ENCODE results near the gene CMSS1. TPM values are rescaled to one million over a fixed set of nuclear protein-coding genes. Genes with fewer than 3 reads are reported as not detected.

The CMSS1 gene
- total and polyA plus RNA-seq, 4 experiments from 2014 or later: 18.3 to 29.4 (median 21.9) TPM

GRCh38 chr3:100110162-100110561 lies 292.5 kb downstream of the CMSS1 start:
- Histone ChIP-seq H3K4me1 (ENCODE audit: insufficient read depth, low read length) (no peaks in the 10 kb centered on the region), H3K27me3 (ENCODE audit: insufficient read depth, low read length) (no peaks in the 10 kb centered on the region), H3K9me3 (ENCODE audit: control insufficient read depth in 1 of 2, low read length in 2 of 2) (no peaks in the 10 kb centered on the region), H3K27ac (ENCODE audit: low read depth, low read length) (no peak overlapping the region), H3K36me3 (ENCODE audit: insufficient read depth, low read length) (no peaks in the 10 kb centered on the region), H3K4me3 (ENCODE audit: low read length in 2 of 2) (no peak overlapping the region)
- Mint-ChIP-seq H3K9me3 (peaks cover 0 to 1% (median 0%) of the 10 kb centered on the region in 8 donors), H3K27me3 (no peaks in the 10 kb centered on the region), H3K4me3 (no peak overlapping the region), H3K27ac (no peak overlapping the region), H3K4me1 (no peaks in the 10 kb centered on the region), H3K36me3 (peaks cover 1 to 17% of the 10 kb centered on the region in 2 donors)
- ChIA-PET POLR2A (ENCODE audit: partially characterized antibody) (no interaction called here), CTCF (ENCODE audit: partially characterized antibody) (no interaction called here)
- intact Hi-C loops (cut with micrococcal nuclease): no loop called here
- DNase-seq: no peak

- DNase-seq: no peak
Observed at GRCh38 chr3:100111728-100112127, 294.1 kb downstream of the CMSS1 start.

GRCh38 chr3:100113723-100114412 lies 296.2 kb downstream of the CMSS1 start:
- intact Hi-C loops (cut with micrococcal nuclease): no loop called here
- H3K9me3 Mint-ChIP-seq: peaks cover 0 to 1% (median 0%) of the 10 kb centered on the region in 8 donors
- no peaks in the 10 kb centered on the region for H3K9me3 ChIP-seq (ENCODE audit: control insufficient read depth in 1 of 2, low read length in 2 of 2)
- H3K4me3 ChIP-seq (ENCODE audit: low read length in 2 of 2): no peak overlapping the region
- no peaks in the 10 kb centered on the region for H3K36me3 ChIP-seq (ENCODE audit: insufficient read depth, low read length)
- no peaks in the 10 kb centered on the region for H3K4me1 Mint-ChIP-seq
- peaks cover 1 to 16% of the 10 kb centered on the region in 2 donors for H3K36me3 Mint-ChIP-seq
- no peaks in the 10 kb centered on the region for H3K27me3 ChIP-seq (ENCODE audit: insufficient read depth, low read length)
- CTCF ChIA-PET (ENCODE audit: partially characterized antibody): no interaction called here
- no peak overlapping the region for H3K4me3 Mint-ChIP-seq
- no peak for DNase-seq
- no peak overlapping the region for H3K27ac Mint-ChIP-seq
- H3K4me1 ChIP-seq (ENCODE audit: insufficient read depth, low read length): no peaks in the 10 kb centered on the region
- POLR2A ChIA-PET (ENCODE audit: partially characterized antibody): no interaction called here
- H3K27ac ChIP-seq (ENCODE audit: low read depth, low read length): no peak overlapping the region
- H3K27me3 Mint-ChIP-seq: no peaks in the 10 kb centered on the region

More at GRCh38 chr3:100111728-100112127, 294.1 kb downstream of the CMSS1 start:
- H3K27me3 Mint-ChIP-seq: no peaks in the 10 kb centered on the region
- peaks cover 0 to 1% (median 0%) of the 10 kb centered on the region in 8 donors for H3K9me3 Mint-ChIP-seq
- H3K4me1 Mint-ChIP-seq: no peaks in the 10 kb centered on the region
- no peak overlapping the region for H3K4me3 ChIP-seq (ENCODE audit: low read length in 2 of 2)
- no peaks in the 10 kb centered on the region for H3K36me3 ChIP-seq (ENCODE audit: insufficient read depth, low read length)
- no peaks in the 10 kb centered on the region for H3K9me3 ChIP-seq (ENCODE audit: control insufficient read depth in 1 of 2, low read length in 2 of 2)
- no peak overlapping the region for H3K27ac ChIP-seq (ENCODE audit: low read depth, low read length)
- CTCF ChIA-PET (ENCODE audit: partially characterized antibody): interaction anchor here (0.9 kb wide), 1 partner anchor 9 kb away, joined by 3 read pairs; no protein-coding TSS in a partner anchor
- no peaks in the 10 kb centered on the region for H3K27me3 ChIP-seq (ENCODE audit: insufficient read depth, low read length)
- no peaks in the 10 kb centered on the region for H3K4me1 ChIP-seq (ENCODE audit: insufficient read depth, low read length)
- POLR2A ChIA-PET (ENCODE audit: partially characterized antibody): no interaction called here
- no peak overlapping the region for H3K4me3 Mint-ChIP-seq
- no peak overlapping the region for H3K27ac Mint-ChIP-seq
- intact Hi-C loops (cut with micrococcal nuclease): no loop called here
- peaks cover 1 to 17% of the 10 kb centered on the region in 2 donors for H3K36me3 Mint-ChIP-seq

GRCh38 chr3:100114413-100115030 lies 296.9 kb downstream of the CMSS1 start, which contains the start of gene FILIP1L:
TSS of gene FILIP1L (minus strand) at chr3:100114501.
- Mint-ChIP-seq H3K4me3 (no peak within 1 kb of the TSS), H3K4me1 (no peaks in the 10 kb centered on the region), H3K27me3 (no peaks in the 10 kb centered on the region), H3K27ac (no peak within 1 kb of the TSS), H3K9me3 (peaks cover 0 to 1% (median 0%) of the 10 kb centered on the region in 8 donors), H3K36me3 (peaks cover 1 to 9% of the 10 kb centered on the region in 2 donors)
- Histone ChIP-seq H3K4me3 (ENCODE audit: low read length in 2 of 2) (no peak within 1 kb of the TSS), H3K27me3 (ENCODE audit: insufficient read depth, low read length) (no peaks in the 10 kb centered on the region), H3K36me3 (ENCODE audit: insufficient read depth, low read length) (no peaks in the 10 kb centered on the region), H3K9me3 (ENCODE audit: control insufficient read depth in 1 of 2, low read length in 2 of 2) (no peaks in the 10 kb centered on the region), H3K27ac (ENCODE audit: low read depth, low read length) (no peak within 1 kb of the TSS), H3K4me1 (ENCODE audit: insufficient read depth, low read length) (no peaks in the 10 kb centered on the region)
- POLR2A ChIA-PET (ENCODE audit: partially characterized antibody): no interaction called here
- intact Hi-C loops (cut with micrococcal nuclease): no loop called here
- CTCF ChIA-PET (ENCODE audit: partially characterized antibody): no interaction called here
- DNase-seq: no peak

- Mint-ChIP-seq H3K27me3 (no peaks in the 10 kb centered on the region), H3K36me3 (no peaks in the 10 kb centered on the region), H3K9me3 (no peaks in the 10 kb centered on the region), H3K4me1 (no peaks in the 10 kb centered on the region), H3K27ac (no peak overlapping the region), H3K4me3 (no peak overlapping the region)
- ChIA-PET CTCF (ENCODE audit: partially characterized antibody) (no interaction called here), POLR2A (ENCODE audit: partially characterized antibody) (no interaction called here)
- intact Hi-C loops (cut with micrococcal nuclease): no loop called here
- Histone ChIP-seq H3K36me3 (ENCODE audit: insufficient read depth, low read length) (no peaks in the 10 kb centered on the region), H3K4me1 (ENCODE audit: insufficient read depth, low read length) (no peaks in the 10 kb centered on the region), H3K9me3 (ENCODE audit: control insufficient read depth in 1 of 2, low read length in 2 of 2) (no peaks in the 10 kb centered on the region), H3K27me3 (ENCODE audit: insufficient read depth, low read length) (no peaks in the 10 kb centered on the region), H3K27ac (ENCODE audit: low read depth, low read length) (no peak overlapping the region), H3K4me3 (ENCODE audit: low read length in 2 of 2) (no peak overlapping the region)
- no peak for DNase-seq
Observed at GRCh38 chr3:100117093-100117492, 299.4 kb downstream of the CMSS1 start.

GRCh38 chr3:100120012-100120411 lies 302.4 kb downstream of the CMSS1 start:
- no peaks in the 10 kb centered on the region for H3K36me3 Mint-ChIP-seq
- Histone ChIP-seq H3K27ac (ENCODE audit: low read depth, low read length) (no peak overlapping the region), H3K4me3 (ENCODE audit: low read length in 2 of 2) (no peak overlapping the region), H3K4me1 (ENCODE audit: insufficient read depth, low read length) (no peaks in the 10 kb centered on the region), H3K27me3 (ENCODE audit: insufficient read depth, low read length) (no peaks in the 10 kb centered on the region), H3K9me3 (ENCODE audit: control insufficient read depth in 1 of 2, low read length in 2 of 2) (no peaks in the 10 kb centered on the region), H3K36me3 (ENCODE audit: insufficient read depth, low read length) (no peaks in the 10 kb centered on the region)
- H3K27me3 Mint-ChIP-seq: no peaks in the 10 kb centered on the region
- H3K4me1 Mint-ChIP-seq: no peaks in the 10 kb centered on the region
- CTCF ChIA-PET (ENCODE audit: partially characterized antibody): no interaction called here
- no peak for DNase-seq
- intact Hi-C loops (cut with micrococcal nuclease): no loop called here
- H3K4me3 Mint-ChIP-seq: no peak overlapping the region
- no peak overlapping the region for H3K27ac Mint-ChIP-seq
- no peaks in the 10 kb centered on the region for H3K9me3 Mint-ChIP-seq
- POLR2A ChIA-PET (ENCODE audit: partially characterized antibody): no interaction called here

- no peaks in the 10 kb centered on the region for H3K36me3 Mint-ChIP-seq
- DNase-seq: no peak
- H3K27ac Mint-ChIP-seq: no peak overlapping the region
- H3K36me3 ChIP-seq (ENCODE audit: insufficient read depth, low read length): no peaks in the 10 kb centered on the region
- no peaks in the 10 kb centered on the region for H3K4me1 ChIP-seq (ENCODE audit: insufficient read depth, low read length)
- intact Hi-C loops (cut with micrococcal nuclease): no loop called here
- ChIA-PET POLR2A (ENCODE audit: partially characterized antibody) (no interaction called here), CTCF (ENCODE audit: partially characterized antibody) (interaction anchor here (0.6 kb wide), 1 partner anchor 9 kb away, joined by 3 read pairs; no protein-coding TSS in a partner anchor)
- no peaks in the 10 kb centered on the region for H3K27me3 Mint-ChIP-seq
- H3K9me3 Mint-ChIP-seq: no peaks in the 10 kb centered on the region
- H3K9me3 ChIP-seq (ENCODE audit: control insufficient read depth in 1 of 2, low read length in 2 of 2): no peaks in the 10 kb centered on the region
- no peaks in the 10 kb centered on the region for H3K4me1 Mint-ChIP-seq
- H3K4me3 Mint-ChIP-seq: no peak overlapping the region
- H3K27ac ChIP-seq (ENCODE audit: low read depth, low read length): no peak overlapping the region
- no peak overlapping the region for H3K4me3 ChIP-seq (ENCODE audit: low read length in 2 of 2)
- no peaks in the 10 kb centered on the region for H3K27me3 ChIP-seq (ENCODE audit: insufficient read depth, low read length)
Observed at GRCh38 chr3:100120693-100121092, 303.0 kb downstream of the CMSS1 start.

Data from CD4-positive, alpha-beta memory T cell (primary cell).